OCI-LY7 (cell line): Measurements from ENCODE around the gene UBE3A. TPM values are rescaled to one million over a fixed set of nuclear protein-coding genes. Genes with fewer than 3 reads are reported as not detected.

Experiments
- BruUV-seq: library from RNA; stranded (reverse); fragments of 400-500 nt; replicated peaks from 2 replicates; lab custom pipeline; 2021; lab: Mats Ljungman, UMichigan
- CTCF ChIA-PET: fragments of 300-600 bp; sonication (Branson Sonifier 250); formaldehyde crosslinking; loops from one replicate; lab custom pipeline; 2022; ENCODE audit warnings: antibody characterized with exemption; ENCODE audit not compliant: unreplicated experiment; lab: Charles Lee
- POLR2A ChIA-PET: fragments of 300-600 bp; sonication (Branson Sonifier 250); formaldehyde crosslinking; loops from one replicate; lab custom pipeline; 2022; ENCODE audit warnings: antibody characterized with exemption; lab: Charles Lee
- DNase-seq: peaks from one replicate; pipeline ENCODE4 v3.0.0-alpha.2; 2015; ENCODE audit warnings: low spot score
- H2AFZ ChIP-seq: fragments of 200-600 bp; sonication (generic), shearing (Covaris generic); 2 replicates; pipeline ENCODE4 v1.6.1; 2014; ENCODE audit warnings: mild to moderate bottlenecking, antibody characterized with exemption, low read length, moderate library complexity
- H3K27ac ChIP-seq: fragments of 200-600 bp; sonication (generic); 2 replicates; pipeline ENCODE4 v1.5.1; 2014; ENCODE audit warnings: mixed run types, low read depth, mild to moderate bottlenecking, moderate library complexity, low read length, inconsistent platforms; ENCODE audit not compliant: poor library complexity, severe bottlenecking
- H3K36me3 ChIP-seq: fragments of 200-600 bp; sonication (generic); 2 replicates; pipeline ENCODE4 v1.6.1; 2014; ENCODE audit warnings: mild to moderate bottlenecking, antibody characterized with exemption, low read length, moderate library complexity, mixed read lengths; ENCODE audit not compliant: insufficient read depth
- H3K4me1 ChIP-seq: fragments of 200-600 bp; sonication (generic); 2 replicates; pipeline ENCODE4 v1.5.1; 2014; ENCODE audit warnings: mild to moderate bottlenecking, low read length; ENCODE audit not compliant: insufficient read depth, poor library complexity, severe bottlenecking
- H3K4me2 ChIP-seq: fragments of 200-600 bp; sonication (generic); 2 replicates; pipeline ENCODE4 v1.6.1; 2014; ENCODE audit warnings: mild to moderate bottlenecking, low read length
- H3K4me3 ChIP-seq: fragments of 200-600 bp; sonication (generic); 2 replicates; pipeline ENCODE4 v1.5.1; 2014; ENCODE audit warnings: mild to moderate bottlenecking, low read depth, low read length; ENCODE audit not compliant: poor library complexity, severe bottlenecking
- H3K79me2 ChIP-seq: fragments of 200-600 bp; sonication (generic); 2 replicates; pipeline ENCODE4 v1.6.1; 2016; ENCODE audit warnings: low read depth, mild to moderate bottlenecking, low read length, moderate library complexity, mixed read lengths; ENCODE audit not compliant: insufficient read depth
- H3K9me2 ChIP-seq: fragments of 200-600 bp; sonication (generic); 2 replicates; pipeline ENCODE4 v1.6.1; 2016; ENCODE audit warnings: mild to moderate bottlenecking, low read length, mixed read lengths; ENCODE audit not compliant: insufficient read depth
- H3K9me3 ChIP-seq: fragments of 200-600 bp; sonication (generic); 2 replicates; pipeline ENCODE4 v1.6.1; 2014; ENCODE audit warnings: mild to moderate bottlenecking, mixed run types, low read length, mixed read lengths
- H4K20me1 ChIP-seq: fragments of 200-600 bp; sonication (generic); 2 replicates; pipeline ENCODE4 v1.6.1; 2014; ENCODE audit warnings: mild to moderate bottlenecking, antibody characterized with exemption, low read length, moderate library complexity, mixed read lengths; ENCODE audit not compliant: insufficient read depth
- EZH2phosphoT487 ChIP-seq: fragments of 200-600 bp; sonication (generic); IDR thresholded peaks from 2 replicates; pipeline ENCODE4 v1.6.1; 2018; ENCODE audit warnings: low read depth, borderline replicate concordance, mild to moderate bottlenecking, mixed run types, antibody characterized with exemption, low read length, moderate library complexity, mixed read lengths
- intact Hi-C: fragments of 100-400 bp; cut with micrococcal nuclease; formaldehyde crosslinking; loops from one replicate; pipeline ENCODE4 v1.10.0; 2022; ENCODE audit not compliant: unreplicated experiment
- total RNA-seq, 2 experiments: library from RNA; depleted of rRNA in 1 of 2; stranded (reverse); fragments of >200 nt in 1 of 2; shearing (Covaris generic) in 1 of 2; gene quantifications; 2 replicates each; pipeline ENCODE4 v1.2.3, GENCODE V29; 2014 to 2022
- TF ChIP-seq, protein P1 (sequence below): fragments of 200-600 bp; sonication (generic); conservative IDR thresholded peaks from 2 replicates; pipeline ENCODE4 v1.5.1; 2014; ENCODE audit warnings: mild to moderate bottlenecking, antibody characterized with exemption, low read length, moderate library complexity, mixed read lengths

Gene UBE3A
- total RNA-seq, 2 experiments from 2014 or later: 95.9 to 158 TPM

DNA sequence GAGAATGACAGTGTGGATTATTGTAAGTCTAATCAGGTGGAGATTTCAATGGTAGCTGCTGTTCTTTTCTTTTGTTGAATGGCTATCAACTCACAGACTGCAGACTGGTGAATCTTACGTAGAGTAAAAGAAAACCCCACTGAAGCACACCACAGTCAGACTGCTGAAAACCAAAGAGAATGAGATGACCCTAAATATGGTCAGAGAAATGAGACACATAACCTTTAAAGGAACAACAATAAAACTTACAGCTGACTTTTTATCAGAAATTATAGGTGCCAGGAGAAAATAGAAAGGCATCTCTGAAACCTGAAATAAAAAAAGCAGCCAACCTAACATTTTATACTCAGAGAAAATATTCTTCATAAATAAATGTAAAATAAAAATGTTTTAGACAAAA is 12.7 kb upstream of the UBE3A start:
- CTCF ChIA-PET: no interaction called here
- Histone ChIP-seq H3K4me2 (no peak overlapping the region), H4K20me1 (no peaks in the 10 kb centered on the region), H3K27ac (no peak overlapping the region), H3K9me3 (peaks cover 9% of the 10 kb centered on the region), H3K79me2 (no peaks in the 10 kb centered on the region), H3K4me1 (no peaks in the 10 kb centered on the region), H2AFZ (no peak overlapping the region), H3K4me3 (no peak overlapping the region), H3K36me3 (no peaks in the 10 kb centered on the region), H3K9me2 (no peaks in the 10 kb centered on the region)
- POLR2A ChIA-PET: interaction anchor here (1.3 to 1.4 kb wide), 2 partner anchors 10 to 16 kb away, joined by 4 to 7 read pairs; no protein-coding TSS in a partner anchor
- no peak for TF ChIP-seq EZH2phosphoT487
- TF ChIP-seq, protein P1, sequence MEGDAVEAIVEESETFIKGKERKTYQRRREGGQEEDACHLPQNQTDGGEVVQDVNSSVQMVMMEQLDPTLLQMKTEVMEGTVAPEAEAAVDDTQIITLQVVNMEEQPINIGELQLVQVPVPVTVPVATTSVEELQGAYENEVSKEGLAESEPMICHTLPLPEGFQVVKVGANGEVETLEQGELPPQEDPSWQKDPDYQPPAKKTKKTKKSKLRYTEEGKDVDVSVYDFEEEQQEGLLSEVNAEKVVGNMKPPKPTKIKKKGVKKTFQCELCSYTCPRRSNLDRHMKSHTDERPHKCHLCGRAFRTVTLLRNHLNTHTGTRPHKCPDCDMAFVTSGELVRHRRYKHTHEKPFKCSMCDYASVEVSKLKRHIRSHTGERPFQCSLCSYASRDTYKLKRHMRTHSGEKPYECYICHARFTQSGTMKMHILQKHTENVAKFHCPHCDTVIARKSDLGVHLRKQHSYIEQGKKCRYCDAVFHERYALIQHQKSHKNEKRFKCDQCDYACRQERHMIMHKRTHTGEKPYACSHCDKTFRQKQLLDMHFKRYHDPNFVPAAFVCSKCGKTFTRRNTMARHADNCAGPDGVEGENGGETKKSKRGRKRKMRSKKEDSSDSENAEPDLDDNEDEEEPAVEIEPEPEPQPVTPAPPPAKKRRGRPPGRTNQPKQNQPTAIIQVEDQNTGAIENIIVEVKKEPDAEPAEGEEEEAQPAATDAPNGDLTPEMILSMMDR: no peak
- no TSS peak for BruUV-seq
- intact Hi-C loops: no loop called here
- no peak for DNase-seq

DNA sequence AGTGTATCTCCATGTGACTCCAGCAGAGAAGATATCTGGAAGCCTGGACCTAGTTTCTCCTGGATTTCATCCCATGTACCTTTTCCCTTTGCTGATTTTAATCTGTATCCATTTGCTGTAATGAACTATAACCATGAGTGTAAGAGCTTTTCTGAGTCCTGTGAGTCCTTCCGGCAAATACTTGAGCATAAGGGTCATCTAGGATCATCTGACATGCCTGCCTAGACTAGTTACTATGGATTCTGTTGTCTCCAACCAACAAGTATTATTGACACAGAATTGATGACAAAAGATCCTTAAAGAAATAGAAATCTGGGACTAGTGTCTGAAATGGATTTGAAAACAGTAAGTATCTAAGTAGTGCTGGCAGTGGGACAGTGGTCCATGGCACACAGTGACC is 11.3 kb upstream of the UBE3A start:
- no peak overlapping the region for H3K4me3 ChIP-seq
- H3K4me2 ChIP-seq: no peak overlapping the region
- H3K36me3 ChIP-seq: no peaks in the 10 kb centered on the region
- POLR2A ChIA-PET: interaction anchor here (1.3 kb wide), 1 partner anchor 18 kb away, joined by 4 read pairs; no protein-coding TSS in a partner anchor
- no peak overlapping the region for H3K27ac ChIP-seq
- no peak for DNase-seq
- BruUV-seq: no TSS peak
- no peak overlapping the region for H2AFZ ChIP-seq
- CTCF ChIA-PET: no interaction called here
- no peaks in the 10 kb centered on the region for H3K4me1 ChIP-seq
- peaks cover 9% of the 10 kb centered on the region for H3K9me3 ChIP-seq
- no peaks in the 10 kb centered on the region for H4K20me1 ChIP-seq
- H3K79me2 ChIP-seq: no peaks in the 10 kb centered on the region
- intact Hi-C loops: no loop called here
- no peaks in the 10 kb centered on the region for H3K9me2 ChIP-seq
- no peak for TF ChIP-seq EZH2phosphoT487
- TF ChIP-seq, protein P1: no peak

DNA sequence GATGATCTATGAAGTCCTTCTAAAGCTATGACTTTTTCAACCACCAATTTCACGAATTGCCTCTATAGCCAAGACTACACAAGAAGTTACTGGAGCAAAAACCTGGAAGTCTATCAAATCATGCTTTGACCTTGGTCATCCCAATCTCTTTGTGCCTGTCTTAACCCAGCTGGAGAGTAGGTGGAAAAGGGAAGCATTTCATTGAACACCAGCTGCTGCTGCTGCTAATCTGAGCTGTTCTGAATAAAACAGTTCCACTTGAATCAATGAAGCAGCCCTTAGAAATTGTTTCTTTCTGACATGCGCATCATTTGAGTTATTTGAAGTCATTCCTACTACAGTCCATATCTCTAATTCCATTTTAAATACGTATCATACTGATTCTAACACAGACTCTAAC is 7.3 kb upstream of the UBE3A start:
- Histone ChIP-seq H3K79me2 (no peaks in the 10 kb centered on the region), H3K27ac (no peak overlapping the region), H3K4me2 (no peak overlapping the region), H2AFZ (no peak overlapping the region), H3K9me3 (peaks cover 2% of the 10 kb centered on the region; the same call in 1 of the 2 replicates), H4K20me1 (no peaks in the 10 kb centered on the region), H3K4me3 (no peak overlapping the region), H3K4me1 (no peaks in the 10 kb centered on the region), H3K9me2 (no peaks in the 10 kb centered on the region), H3K36me3 (no peaks in the 10 kb centered on the region)
- intact Hi-C loops: no loop called here
- POLR2A ChIA-PET: interaction anchor here (0.7 to 0.8 kb wide), 2 partner anchors 10 to 28 kb away, joined by 3 read pairs; no protein-coding TSS in a partner anchor
- TF ChIP-seq EZH2phosphoT487: no peak
- TF ChIP-seq, protein P1: no peak
- DNase-seq: no peak
- BruUV-seq: no TSS peak
- CTCF ChIA-PET: no interaction called here
